MV-4-11 (cell line): ENCODE results near the gene OR52D1.

Source experiments
- DNase-seq: peaks from one replicate; lab custom pipeline; 2025; lab: John Stamatoyannopoulos, UW

OR52D1 gene

GRCh38 chr11:5488385-5488784 lies at the start of gene OR52D1:
OR52D1 (plus strand) TSS chr11:5488685; CDS start chr11:5488707, 22 bp downstream.
- no peak for DNase-seq

- no peak for DNase-seq
Measured at GRCh38 chr11:5441414-5441813, 47.1 kb upstream of the OR52D1 start, which contains the start of gene OR51I1. OR51I1 (minus strand) TSS chr11:5441514; CDS start chr11:5441514, 0 bp downstream.

- no peak for DNase-seq
Measured at GRCh38 chr11:5443835-5444393, 44.6 kb upstream of the OR52D1 start.

- DNase-seq: no peak
Measured at GRCh38 chr11:5449023-5449422, 39.5 kb upstream of the OR52D1 start, which contains the start of gene OR51I2. OR51I2 (plus strand) TSS chr11:5449323; CDS start chr11:5453489, 4,166 bp downstream.

- DNase-seq: no peak
Measured at GRCh38 chr11:5449432-5449831, 39.1 kb upstream of the OR52D1 start.

- DNase-seq: no peak
Measured at GRCh38 chr11:5460983-5461621, 27.4 kb upstream of the OR52D1 start.

GRCh38 chr11:5467527-5467926 lies 21.0 kb upstream of the OR52D1 start:
- no peak for DNase-seq

- no peak for DNase-seq
Measured at GRCh38 chr11:5473921-5474320, 14.6 kb upstream of the OR52D1 start.

- peak; percentile 29 for DNase-seq
Measured at GRCh38 chr11:5476186-5476819, 12.2 kb upstream of the OR52D1 start.

- DNase-seq: no peak
Measured at GRCh38 chr11:5486003-5486402, 2.5 kb upstream of the OR52D1 start.

GRCh38 chr11:5486421-5486820 lies 2.1 kb upstream of the OR52D1 start:
- no peak for DNase-seq

- no peak for DNase-seq
Measured at GRCh38 chr11:5488798-5489399, 414 bp downstream of the OR52D1 start.

GRCh38 chr11:5489576-5490357 lies 1.3 kb downstream of the OR52D1 start:
- no peak for DNase-seq

GRCh38 chr11:5499671-5500070 lies 11.2 kb downstream of the OR52D1 start:
- no peak for DNase-seq

- DNase-seq: peak; percentile 22
Measured at GRCh38 chr11:5500393-5500801, 11.9 kb downstream of the OR52D1 start.

- DNase-seq: no peak
Measured at GRCh38 chr11:5504403-5504921, 16.0 kb downstream of the OR52D1 start.

GRCh38 chr11:5505363-5506048 lies 17.0 kb downstream of the OR52D1 start:
- no peak for DNase-seq

- DNase-seq: no peak
Measured at GRCh38 chr11:5507177-5507932, 18.9 kb downstream of the OR52D1 start.

GRCh38 chr11:5507933-5508305 lies 19.4 kb downstream of the OR52D1 start:
- no peak for DNase-seq

GRCh38 chr11:5508605-5509004 lies 20.1 kb downstream of the OR52D1 start:
- DNase-seq: no peak

GRCh38 chr11:5509803-5510202 lies 21.3 kb downstream of the OR52D1 start, which contains the start of gene UBQLN3:
UBQLN3 (minus strand) TSS chr11:5509957; CDS start chr11:5509558, 399 bp downstream.
- DNase-seq: no peak
